Astrocyte of the spinal cord (primary cell): ENCODE results near the gene DAB1.

ENCODE experiments used
- DNase-seq: peaks from one replicate; pipeline ENCODE4 v3.0.0; 2011; ENCODE audit warnings: low read depth, low spot score
- H3K4me3 ChIP-seq: 2 replicates; pipeline ENCODE4 v1.5.1; 2011; ENCODE audit warnings: low read depth, mild to moderate bottlenecking, low read length, moderate library complexity
- in situ Hi-C: cut with HindIII; loops from 2 replicates; pipeline ENCODE4 v1.10.0; 2017; ENCODE audit warnings: low sequenced_read_pairs
- TF ChIP-seq, protein P1 (sequence below): IDR thresholded peaks from 2 replicates; pipeline ENCODE4 v1.5.1; 2012; ENCODE audit warnings: low read depth, mild to moderate bottlenecking, low read length, inconsistent platforms

DAB1 gene

DNA sequence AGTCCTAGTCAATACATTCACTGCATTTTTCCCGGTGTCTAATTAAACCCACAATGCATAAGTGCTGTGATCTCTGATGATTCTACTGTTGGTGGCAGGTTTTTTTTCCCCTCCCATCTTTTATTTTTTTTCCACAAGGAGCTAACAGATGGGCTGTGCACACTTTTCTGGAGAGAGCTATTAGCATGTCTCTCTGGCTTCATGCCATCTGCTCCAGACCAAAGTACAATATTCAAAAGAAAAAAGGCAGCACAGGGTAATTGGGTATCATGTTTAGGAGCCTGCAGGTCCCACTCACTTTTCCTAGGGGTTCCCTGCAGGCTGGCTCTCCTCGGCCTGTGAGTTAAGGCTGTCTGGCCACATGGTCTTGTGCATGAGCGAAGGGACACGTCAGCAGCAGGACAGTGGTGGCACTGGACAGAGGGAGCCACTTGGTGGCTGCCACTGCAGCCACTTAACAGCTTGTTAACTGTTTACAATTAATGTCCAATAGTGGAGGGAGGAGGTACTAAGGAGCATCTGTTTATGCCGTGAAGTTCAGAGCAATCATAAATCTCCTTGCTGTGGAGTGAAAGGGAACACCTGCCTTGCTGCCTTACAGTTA is 404.5 kb downstream of the DAB1 start:
- in situ Hi-C loops, result no loop called here
- no peak overlapping the region for H3K4me3 ChIP-seq
- TF ChIP-seq, protein P1, sequence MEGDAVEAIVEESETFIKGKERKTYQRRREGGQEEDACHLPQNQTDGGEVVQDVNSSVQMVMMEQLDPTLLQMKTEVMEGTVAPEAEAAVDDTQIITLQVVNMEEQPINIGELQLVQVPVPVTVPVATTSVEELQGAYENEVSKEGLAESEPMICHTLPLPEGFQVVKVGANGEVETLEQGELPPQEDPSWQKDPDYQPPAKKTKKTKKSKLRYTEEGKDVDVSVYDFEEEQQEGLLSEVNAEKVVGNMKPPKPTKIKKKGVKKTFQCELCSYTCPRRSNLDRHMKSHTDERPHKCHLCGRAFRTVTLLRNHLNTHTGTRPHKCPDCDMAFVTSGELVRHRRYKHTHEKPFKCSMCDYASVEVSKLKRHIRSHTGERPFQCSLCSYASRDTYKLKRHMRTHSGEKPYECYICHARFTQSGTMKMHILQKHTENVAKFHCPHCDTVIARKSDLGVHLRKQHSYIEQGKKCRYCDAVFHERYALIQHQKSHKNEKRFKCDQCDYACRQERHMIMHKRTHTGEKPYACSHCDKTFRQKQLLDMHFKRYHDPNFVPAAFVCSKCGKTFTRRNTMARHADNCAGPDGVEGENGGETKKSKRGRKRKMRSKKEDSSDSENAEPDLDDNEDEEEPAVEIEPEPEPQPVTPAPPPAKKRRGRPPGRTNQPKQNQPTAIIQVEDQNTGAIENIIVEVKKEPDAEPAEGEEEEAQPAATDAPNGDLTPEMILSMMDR, result no peak
- DNase-seq, result no peak

DNA sequence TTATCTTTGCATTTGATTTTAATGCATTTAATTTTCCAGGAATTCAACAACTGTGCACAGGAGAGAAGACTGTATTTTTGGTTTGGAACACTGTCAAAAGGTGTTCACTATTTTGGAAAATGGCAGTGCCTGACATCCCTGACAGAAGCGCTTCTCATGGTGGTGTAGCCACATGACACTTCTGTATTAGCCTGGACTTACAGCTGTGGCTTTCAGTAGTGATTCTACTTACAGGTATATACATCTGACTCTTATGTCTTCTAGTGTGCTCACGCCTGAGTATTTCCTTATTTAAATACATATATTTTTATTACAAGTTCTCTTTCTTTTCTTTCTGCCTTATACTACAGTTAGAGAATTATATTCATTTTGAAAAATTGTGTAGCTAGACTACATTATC is 405.7 kb downstream of the DAB1 start:
- no peak for DNase-seq
- TF ChIP-seq, protein P1, result no peak
- no peak overlapping the region for H3K4me3 ChIP-seq
- in situ Hi-C loops, result no loop called here

DNA sequence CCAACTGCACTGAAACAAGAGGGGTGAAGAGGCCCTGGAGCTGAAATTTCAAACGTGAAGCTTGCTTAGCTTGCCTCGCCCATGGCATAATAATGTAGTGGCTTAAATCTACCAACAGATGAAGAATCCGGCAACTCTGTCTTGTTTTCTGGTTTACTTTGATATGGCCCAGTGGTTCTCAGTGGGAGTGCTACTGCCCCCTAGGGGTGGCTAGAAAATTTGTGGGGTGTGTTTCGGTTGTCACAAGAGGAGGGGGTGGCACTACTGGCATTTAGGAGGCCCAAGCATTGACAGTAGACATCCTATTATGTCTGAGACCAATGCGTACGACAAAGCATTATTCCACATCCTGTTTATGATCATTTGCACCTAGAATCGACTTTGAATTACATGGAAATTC is 406.1 kb downstream of the DAB1 start:
- TF ChIP-seq, protein P1, result peak; percentile 18
- H3K4me3 ChIP-seq, result no peak overlapping the region
- no peak for DNase-seq
- in situ Hi-C loops, result no loop called here

DNA sequence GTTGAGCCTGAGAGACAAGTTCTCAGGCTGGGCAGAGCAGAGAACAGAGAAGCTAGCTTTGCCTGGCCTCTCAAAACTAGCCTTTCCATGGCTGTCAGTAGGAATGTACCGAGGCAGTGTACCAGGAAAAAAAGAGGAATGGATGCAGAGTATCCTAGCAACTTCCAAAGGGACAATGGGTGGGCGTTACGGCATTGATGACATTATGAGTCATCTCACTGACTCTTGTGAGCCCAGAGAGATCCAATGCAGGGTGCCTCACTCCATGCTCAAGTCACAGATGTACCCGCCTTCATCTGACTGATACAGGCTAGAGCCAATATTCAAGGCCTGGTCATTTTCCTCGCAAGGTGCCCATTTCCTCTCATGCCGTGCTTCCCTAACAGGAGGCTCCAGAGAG is 406.7 kb downstream of the DAB1 start:
- in situ Hi-C loops, result no loop called here
- DNase-seq, result no peak
- no peak overlapping the region for H3K4me3 ChIP-seq
- TF ChIP-seq, protein P1, result no peak

DNA sequence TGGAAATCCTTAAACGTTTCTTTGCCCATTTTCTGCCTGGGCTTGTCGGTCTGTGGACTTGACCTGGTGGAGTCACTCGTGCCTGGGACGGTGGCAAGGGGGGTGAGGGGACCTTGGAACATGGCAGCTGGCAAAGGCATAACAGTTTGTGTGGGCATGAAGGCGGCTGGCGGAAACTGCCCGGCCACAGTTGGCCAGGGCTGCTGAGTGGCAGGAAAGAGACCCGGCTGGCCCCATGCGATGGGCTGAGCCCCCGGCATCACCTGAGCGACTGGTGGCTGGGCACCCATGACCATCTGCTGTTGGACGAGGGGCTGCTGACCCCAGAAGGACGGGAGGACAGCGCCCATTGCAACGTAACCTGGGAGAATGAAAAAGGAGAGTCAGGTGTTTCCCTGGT is 408.8 kb downstream of the DAB1 start:
- in situ Hi-C loops, result no loop called here
- DNase-seq, result no peak
- no peak overlapping the region for H3K4me3 ChIP-seq
- TF ChIP-seq, protein P1, result no peak

DNA sequence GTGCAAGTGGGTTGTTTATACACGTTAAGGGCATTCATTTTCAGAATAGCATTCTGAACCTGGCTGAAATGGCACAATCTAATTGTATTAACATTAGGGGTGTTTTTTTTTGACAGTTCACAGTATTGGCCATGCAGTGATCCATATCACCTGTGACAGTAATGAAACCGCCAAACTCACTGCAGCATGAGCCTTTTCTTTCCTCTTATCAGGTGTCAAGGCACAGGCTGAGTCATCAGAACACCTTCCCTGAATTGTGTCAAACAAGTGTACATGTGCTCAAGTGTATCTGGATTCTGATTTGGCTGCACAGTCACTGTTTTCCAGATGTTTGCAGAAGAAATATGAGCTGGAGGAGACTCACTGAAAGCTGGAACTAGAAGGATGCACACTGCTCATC is 410.3 kb downstream of the DAB1 start:
- DNase-seq, result no peak
- in situ Hi-C loops, result no loop called here
- no peak overlapping the region for H3K4me3 ChIP-seq
- TF ChIP-seq, protein P1, result no peak

DNA sequence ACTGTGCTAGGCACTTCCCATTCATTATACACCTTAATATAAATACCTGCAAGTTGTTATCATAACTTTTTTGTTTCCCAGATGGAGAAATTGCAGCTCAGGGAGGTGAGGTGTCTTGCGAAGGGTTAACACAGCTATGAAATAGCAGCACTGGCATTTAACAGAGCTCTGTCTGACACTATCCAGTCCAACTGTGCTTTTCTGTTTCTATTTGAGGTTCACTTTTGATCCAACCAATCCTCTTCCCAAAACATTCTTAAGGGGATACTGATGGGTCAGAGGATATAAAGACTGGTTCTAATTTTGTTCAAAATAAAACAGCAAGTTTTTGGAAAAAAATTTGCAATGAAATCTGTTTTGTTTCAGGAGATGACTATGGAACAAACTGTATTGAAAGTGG is 411.5 kb downstream of the DAB1 start:
- DNase-seq, result no peak
- H3K4me3 ChIP-seq, result no peak overlapping the region
- in situ Hi-C loops, result no loop called here
- TF ChIP-seq, protein P1, result no peak
